Colon (tissue), 2 donors: ENCODE measurements around the gene VWA7.

ENCODE experiments used
- FAIRE-seq: peaks from 2 replicates; lab custom pipeline; 2012; peaks lifted over from hg19 to GRCh38; lab: Jason Lieb, UNC
- donor health status: control.
- donor health status: control.

VWA7 gene

DNA sequence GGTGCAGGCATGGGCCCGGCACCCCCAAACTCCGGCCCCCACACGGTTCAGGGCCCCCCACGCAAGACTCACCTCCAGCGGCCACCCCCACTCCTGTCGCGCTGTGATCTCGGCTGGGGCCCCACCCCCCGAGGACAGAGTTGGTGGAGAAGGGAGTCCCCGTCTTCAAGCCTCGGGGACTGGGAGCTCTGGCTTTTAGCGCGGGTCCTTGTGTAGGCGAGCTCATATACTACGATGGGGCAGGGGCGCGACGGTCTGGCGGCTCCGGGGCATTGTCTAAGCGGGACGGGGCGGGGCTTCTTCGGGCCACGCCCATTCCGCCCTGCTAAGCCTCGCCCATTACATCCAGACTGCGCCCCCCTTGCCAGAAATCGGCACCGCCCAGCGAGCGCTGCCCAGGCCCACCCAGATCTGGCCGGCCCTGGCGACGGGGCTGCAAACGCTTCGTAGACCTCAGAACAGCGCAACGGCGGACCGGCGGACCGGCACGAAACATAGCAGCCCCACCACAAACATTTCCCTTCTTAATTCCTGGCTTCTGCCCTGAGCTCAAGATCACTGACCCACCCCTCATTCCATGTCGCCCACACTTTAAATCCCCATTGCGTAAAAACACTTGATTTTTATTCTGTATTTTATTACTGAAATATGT, 47.0 kb downstream of the VWA7 start:
- FAIRE-seq, result no peak

DNA sequence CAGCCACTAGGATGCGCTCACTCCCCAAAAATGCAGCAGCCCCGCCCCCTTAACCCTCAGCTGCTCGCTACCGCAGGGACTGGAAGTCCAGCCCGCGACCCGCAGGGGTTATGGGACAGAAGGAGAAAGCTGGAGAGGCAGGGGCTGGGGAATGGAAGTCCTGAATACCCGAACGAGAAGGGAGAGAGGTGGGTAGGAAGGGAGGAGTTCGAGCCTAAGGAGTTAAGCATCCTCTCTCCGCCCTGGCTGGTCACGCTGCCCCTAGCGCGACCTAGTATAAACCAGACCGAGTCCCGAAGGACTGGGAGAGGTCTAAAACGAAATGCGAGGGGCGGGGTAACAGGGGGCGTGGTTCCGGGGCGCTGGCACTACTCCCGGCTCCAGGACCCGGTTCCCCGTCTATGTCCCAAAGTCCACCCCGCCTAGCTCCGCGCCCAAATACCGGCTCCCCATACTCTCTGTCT, 47.6 kb downstream of the VWA7 start:
- no peak for FAIRE-seq

DNA sequence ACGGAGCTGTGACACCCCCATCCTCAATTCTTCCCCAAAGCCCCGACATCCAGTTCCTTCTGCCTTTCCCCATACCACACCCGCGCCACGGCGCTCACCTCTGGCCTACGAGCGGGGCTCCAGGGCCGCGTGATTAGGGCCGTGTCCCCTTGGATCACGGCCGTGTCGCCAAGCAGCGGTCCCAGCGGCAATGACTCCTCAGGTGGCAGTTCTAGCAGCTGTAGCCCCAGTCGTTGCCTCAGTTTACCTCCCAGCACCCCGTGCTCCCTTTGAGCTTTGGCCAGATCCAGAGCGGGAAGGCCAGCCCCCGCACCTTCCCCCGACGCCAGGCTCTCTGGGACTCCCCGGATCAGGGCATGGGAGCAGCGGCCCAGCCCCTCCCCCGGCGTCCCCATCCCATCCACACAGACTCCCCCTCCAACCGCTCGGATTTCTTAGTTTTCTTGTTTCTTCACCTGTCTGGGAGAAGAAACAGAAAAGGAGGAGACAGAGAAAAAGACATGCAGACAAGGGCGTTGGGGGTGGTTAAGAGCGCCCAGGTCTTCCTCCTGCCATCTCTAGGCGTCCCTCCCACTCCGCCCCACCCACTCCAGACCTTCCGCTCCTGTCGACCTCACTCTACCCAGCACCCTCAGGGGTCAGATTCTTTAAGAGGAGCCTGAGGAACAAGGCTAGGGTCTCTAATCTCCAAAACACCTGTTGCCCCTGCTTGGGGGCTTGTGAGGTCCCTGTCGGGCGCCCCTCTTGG, 48.2 kb downstream of the VWA7 start, which contains the start of gene DDAH2:
Gene DDAH2 (minus strand): TSS at position 533 of the 748 bp plus-strand sequence. CDS start 138 bp downstream, at position 395.
- no peak for FAIRE-seq

GRCh38 chr6:31727717-31728671, 49.1 kb downstream of the VWA7 start:
- no peak for FAIRE-seq

DNA sequence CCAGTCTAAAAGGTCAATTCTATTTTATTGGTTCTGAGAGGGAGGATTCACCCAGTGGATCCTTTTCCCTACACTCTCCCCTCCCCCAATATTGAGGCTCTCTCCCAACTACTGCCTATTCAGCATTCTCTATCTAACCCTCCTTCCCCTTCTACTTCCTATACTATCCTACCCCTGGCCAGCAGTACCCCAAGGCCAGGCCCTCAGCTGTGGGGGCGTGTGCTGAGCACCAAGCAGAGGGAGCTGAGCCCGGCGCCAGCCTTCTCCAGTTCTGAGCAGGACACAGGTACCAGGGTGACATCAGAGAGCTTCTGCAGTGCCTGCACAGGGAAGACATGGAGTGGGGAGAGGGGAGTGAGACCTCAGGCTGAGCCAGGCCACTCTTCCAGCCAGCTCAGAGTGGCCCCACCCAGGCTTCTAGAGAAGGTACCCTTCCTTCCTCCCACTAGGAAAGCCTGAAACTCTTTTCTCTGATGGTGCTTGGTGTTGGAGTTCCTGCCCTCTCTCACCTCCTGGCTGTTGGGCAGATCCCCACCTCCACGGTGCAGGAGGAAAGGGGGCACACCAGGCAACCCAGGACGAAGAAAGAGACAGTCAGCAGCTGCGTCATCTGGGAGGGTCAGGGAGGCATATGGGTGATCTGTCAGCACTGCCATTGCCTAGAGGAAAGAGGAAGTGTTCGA, 50.0 kb downstream of the VWA7 start:
- FAIRE-seq, result no peak

DNA sequence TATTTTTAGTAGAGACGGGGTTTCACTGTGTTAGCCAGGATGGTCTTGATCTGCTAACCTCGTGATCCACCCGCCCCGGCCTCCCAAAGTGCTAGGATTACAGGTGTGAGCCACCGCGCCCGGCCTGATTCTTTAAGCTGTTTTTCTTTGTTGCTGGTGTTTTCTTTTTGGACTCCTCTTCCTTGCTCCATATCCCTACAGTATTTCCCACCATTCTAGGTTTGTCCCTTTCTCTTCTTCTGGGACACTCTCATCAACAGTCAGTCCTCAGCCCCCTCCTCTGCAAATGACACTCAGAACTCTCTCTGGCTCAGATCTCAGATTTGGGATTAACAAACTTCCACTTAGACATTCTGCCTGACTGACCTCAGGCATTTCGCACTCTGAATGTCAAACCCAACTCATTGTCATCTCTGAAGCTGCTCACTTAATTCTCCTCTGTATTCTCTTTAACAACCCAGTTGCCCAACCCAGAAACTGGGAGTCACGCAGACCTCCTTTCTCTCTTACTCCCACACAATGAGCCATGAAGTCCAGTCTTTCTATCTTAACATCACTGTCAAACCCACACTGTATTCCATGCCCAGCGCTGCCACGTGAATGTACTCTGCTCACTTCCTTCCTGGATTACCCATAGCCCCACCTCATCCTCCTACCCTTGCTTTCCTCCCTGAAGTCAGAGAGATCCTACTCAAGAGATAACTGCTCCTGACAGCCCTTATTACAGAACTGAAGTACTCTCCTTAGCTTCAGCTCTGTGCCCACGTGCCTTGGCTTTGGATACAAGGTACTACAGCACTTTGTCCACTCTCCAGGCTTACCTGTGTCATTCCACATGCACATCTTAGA, 51.4 kb downstream of the VWA7 start:
- no peak for FAIRE-seq

DNA sequence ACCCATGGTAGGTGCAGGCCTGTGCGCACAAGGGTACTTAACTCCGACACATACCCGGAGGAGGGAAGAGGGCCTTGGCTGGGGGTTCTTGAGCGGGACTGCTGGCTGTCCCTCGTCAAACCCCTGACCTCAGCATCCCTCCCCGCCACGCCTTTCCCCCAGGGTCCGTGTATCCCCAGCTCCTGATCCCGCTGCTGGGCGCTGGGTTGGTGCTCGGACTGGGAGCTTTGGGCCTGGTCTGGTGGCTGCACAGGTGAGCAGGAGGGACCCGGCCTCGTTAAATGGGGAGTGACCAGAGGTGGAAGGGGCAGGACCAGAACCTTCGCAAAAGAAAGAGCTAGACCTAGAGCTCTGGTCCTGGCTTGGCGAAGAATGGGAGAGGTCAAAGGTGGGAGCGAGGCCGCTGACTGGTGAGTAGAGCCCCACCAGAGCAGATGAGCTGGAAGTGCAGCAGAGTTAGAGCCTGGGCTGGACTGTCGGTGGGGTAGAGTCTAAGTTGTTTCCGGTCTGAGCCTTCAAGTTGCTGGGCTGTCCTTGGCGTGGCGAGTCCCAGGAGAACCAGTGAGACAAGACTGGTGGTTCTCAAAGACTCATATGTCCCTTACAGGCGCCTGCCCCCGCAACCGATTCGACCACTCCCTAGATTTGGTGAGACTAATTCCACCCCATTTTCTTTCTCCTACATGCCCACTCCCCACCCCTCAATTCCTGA, 53.0 kb downstream of the VWA7 start:
- no peak for FAIRE-seq

GRCh38 chr6:31723245-31723979, 53.7 kb downstream of the VWA7 start, which contains the start of gene MPIG6B:
Gene MPIG6B, plus strand, starts transcription at chr6:31723373. Its CDS starts 11 bp downstream, at chr6:31723384.
- no peak for FAIRE-seq

GRCh38 chr6:31722173-31722572, 55.0 kb downstream of the VWA7 start:
- FAIRE-seq, result no peak

DNA sequence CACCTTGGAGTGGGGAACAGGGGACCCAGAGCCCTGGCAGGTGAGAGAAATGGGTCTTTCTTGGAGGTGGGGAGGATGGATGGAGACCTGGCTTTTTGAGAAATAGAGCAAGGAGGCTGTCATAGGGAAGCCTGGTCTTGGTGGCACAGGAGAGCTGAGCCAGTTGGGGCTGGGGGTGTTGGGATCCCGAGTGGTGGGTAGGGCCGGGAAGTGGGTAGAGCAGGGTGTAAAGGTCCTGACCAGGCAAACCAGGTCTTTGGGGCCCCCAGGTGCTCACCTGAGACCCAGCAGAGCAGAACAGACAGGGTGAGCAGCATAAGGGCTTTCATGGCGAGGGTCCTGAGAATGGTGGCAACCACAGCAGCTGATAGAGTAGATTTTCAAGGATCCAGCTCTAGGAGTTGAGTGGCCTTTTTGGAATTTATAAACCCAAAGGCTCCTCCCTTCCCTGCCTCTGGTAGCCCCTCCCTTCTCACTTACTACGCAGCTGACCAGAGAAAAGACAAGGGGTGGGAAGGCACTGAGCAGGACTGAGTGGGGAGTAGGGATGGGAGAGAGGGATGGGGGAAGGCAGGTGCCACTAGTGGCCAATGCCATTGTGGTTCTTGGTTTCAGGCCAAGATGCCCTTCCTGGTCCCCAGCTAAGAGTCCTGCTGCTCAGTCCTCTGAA, 55.6 kb downstream of the VWA7 start, which contains the start of gene LY6G6C:
Gene LY6G6C (minus strand): TSS at position 396 of the 670 bp plus-strand sequence. CDS start 67 bp downstream, at position 329.
- FAIRE-seq, result no peak

GRCh38 chr6:31720196-31720770, 56.8 kb downstream of the VWA7 start:
- no peak for FAIRE-seq

DNA sequence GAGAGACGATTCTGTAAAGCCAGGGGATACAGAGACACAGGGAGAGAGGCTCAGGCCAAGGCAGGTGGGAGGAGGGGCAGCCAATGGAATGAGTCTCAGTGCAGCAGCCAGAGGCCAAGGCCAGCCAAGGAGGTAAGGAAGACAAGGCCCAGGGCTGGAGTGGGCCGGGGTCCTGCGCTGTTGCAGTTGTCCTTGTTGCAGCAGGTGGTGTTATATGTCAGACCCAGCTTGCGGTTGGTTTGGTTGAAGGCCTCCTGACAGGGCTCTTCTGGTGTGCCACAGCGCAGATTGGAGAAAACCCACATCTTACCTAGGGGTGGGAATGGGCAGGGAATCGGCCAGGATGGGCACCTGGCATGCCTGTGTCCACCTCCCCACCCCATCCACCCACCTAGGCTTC, 58.1 kb downstream of the VWA7 start:
- no peak for FAIRE-seq

DNA sequence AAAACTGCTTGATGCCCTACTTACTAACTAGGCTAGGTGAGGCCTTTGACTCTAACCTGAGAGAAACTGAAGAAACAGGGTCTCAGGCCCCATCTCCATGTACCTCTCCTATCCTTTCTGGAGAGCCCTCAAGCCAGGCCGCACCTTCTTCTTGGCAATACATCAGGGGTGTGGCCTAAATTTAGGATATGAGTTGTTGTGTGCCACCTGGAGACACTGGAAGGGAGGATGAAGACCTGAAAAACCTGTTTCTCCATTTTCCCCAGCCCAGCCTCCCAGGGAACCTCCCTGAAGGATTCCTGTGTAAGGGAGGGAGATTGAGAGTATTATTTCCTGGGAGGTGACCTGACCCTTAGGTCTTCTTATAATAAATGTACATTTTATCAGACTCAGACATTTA, 58.9 kb downstream of the VWA7 start:
- no peak for FAIRE-seq

DNA sequence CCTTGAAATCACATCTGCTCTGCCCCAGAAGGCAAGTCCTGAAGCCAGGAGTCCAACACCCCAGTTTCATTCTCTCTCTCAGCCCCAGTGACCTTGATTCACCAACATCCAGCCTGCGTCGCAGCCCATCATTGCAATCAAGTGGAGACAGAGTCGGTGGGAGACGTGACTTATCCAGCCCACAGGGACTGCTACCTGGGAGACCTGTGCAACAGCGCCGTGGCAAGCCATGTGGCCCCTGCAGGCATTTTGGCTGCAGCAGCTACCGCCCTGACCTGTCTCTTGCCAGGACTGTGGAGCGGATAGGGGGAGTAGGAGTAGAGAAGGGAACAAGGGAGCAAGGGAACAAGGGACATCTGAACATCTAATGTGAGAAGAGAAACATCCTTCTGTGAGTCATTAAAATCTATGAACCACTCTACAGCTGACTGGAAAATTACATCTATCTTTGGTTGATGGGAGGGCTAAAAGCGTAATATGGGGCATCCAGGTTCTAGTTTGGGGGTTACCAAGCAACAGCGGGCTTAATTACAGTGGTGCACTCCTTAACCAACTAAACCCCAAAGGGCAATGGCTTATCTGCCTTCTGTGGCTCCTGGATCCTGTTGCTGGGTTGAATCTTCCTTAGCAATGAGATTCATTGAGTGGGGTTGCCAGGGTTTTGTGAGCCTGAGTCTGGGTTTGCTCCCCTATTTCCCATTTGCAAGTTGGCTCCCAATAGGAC, 59.5 kb downstream of the VWA7 start:
- FAIRE-seq, result no peak
